ENCODE results near the gene PSMD6. TPM values are rescaled to one million over a fixed set of nuclear protein-coding genes. Genes with fewer than 3 reads are reported as not detected.

Gene PSMD6
- total and polyA plus RNA-seq, 9 of the 15 experiments (the other 6 are each of a cell fraction or from before 2014, with no cell fraction given), result 78.2 to 133 (median 113) TPM

DNA sequence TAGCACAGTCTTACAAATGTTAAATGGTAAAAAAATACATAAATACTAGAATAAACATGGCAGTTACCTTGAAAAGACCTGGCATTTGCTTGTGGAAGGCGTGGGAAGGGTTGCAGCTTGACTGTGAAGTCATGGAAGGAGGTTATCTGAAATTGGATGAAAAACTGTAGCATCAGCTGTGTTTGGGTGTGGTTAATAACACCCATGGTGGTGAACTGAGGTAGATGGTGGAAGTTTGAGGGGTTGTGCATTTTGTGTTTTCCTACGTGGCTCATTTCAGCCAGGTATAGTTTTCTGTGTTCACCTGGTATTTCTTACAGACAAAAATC is 46.5 kb downstream of the PSMD6 start:
- Histone ChIP-seq H3K27me3 (ENCODE audit: control insufficient read depth in 2 of 2, insufficient read depth in 2 of 2, low read length in 2 of 2) (no peaks in the 10 kb centered on the region), H3K9me1 (ENCODE audit: control insufficient read depth, insufficient read depth, low read length) (no peaks in the 10 kb centered on the region), H3K9ac (ENCODE audit: insufficient read depth in 1 of 2, low read depth in 2 of 2, low read length in 2 of 2) (no peak overlapping the region), H3K4me2 (ENCODE audit: insufficient read depth, low read length) (no peak overlapping the region), H3K9me3 (replicated peaks; ENCODE audit: control insufficient read depth, insufficient read depth, low read depth, low read length) (no peaks in the 10 kb centered on the region), H3K4me1 (replicated peaks in 1 of 2; ENCODE audit: control insufficient read depth in 2 of 2, insufficient read depth in 2 of 2, low read length in 2 of 2) (no peaks in the 10 kb centered on the region; a peak in 1 of 5 replicates), H3K79me2 (ENCODE audit: control insufficient read depth, insufficient read depth, low read length) (peaks cover 19% of the 10 kb centered on the region; the same call in 2 of the 3 replicates), H3K27ac (ENCODE audit: extremely low read depth, low read depth, low read length) (no peak overlapping the region), H3K4me3 (no peak overlapping the region), H4K20me1 (replicated peaks; ENCODE audit: control insufficient read depth, insufficient read depth, low read length) (no peaks in the 10 kb centered on the region), H2AFZ (ENCODE audit: low read depth, low read length) (no peak overlapping the region), H3K36me3 (ENCODE audit: control insufficient read depth, insufficient read depth, low read length) (peaks cover 25% of the 10 kb centered on the region)
- ATAC-seq (no peak), DNase-seq (ENCODE audit: extremely low read depth in 1 of 4, low spot score in 3 of 4) (no peak), FAIRE-seq (no peak)
- BruUV-seq (replicated peaks), result no TSS peak
- 100% methylated on average over 2 of the region's 2 CpGs for WGBS (ENCODE audit: insufficient coverage, low coverage, missing lambda C conversion rate)
- ChIA-PET POLR2A (interaction anchor here (2.1 kb wide), 1 partner anchor 9 kb away, joined by 7 read pairs; no protein-coding TSS in a partner anchor), CTCF (ENCODE audit: low intra/inter-chr PET ratio) (no interaction called here)
- in situ Hi-C loops (cut with MboI), result no loop called here
- intact Hi-C loops (cut with micrococcal nuclease), result no loop called here
- TF ChIP-seq ZNF232 (CRISPR knock-in tag; IDR thresholded peaks at IDR 0.05) (no peak), STAT5A (IDR thresholded peaks at IDR 0.05; ENCODE audit: borderline replicate concordance, low read length) (no peak), CHD2 (IDR thresholded peaks at IDR 0.05; ENCODE audit: low read depth, low read length) (no peak), ZNF316 (IDR thresholded peaks at IDR 0.05) (no peak), PML (IDR thresholded peaks at IDR 0.05; ENCODE audit: low read length) (no peak), ZNF212 (CRISPR knock-in tag; IDR thresholded peaks at IDR 0.05) (no peak), TCFL5 (CRISPR knock-in tag; conservative IDR thresholded peaks at IDR 0.05) (no peak), GABPA (tag; conservative IDR thresholded peaks at IDR 0.05; ENCODE audit: low read depth) (no peak), CTBP1 (IDR thresholded peaks at IDR 0.05; ENCODE audit: borderline replicate concordance) (no peak), LEF1 (IDR thresholded peaks at IDR 0.05) (no peak), PHF20 (IDR thresholded peaks at IDR 0.05; ENCODE audit: partially characterized antibody) (no peak), ZNF175 (CRISPR knock-in tag; IDR thresholded peaks at IDR 0.05; ENCODE audit: low read depth) (no peak)
- TF ChIP-seq, protein P1, sequence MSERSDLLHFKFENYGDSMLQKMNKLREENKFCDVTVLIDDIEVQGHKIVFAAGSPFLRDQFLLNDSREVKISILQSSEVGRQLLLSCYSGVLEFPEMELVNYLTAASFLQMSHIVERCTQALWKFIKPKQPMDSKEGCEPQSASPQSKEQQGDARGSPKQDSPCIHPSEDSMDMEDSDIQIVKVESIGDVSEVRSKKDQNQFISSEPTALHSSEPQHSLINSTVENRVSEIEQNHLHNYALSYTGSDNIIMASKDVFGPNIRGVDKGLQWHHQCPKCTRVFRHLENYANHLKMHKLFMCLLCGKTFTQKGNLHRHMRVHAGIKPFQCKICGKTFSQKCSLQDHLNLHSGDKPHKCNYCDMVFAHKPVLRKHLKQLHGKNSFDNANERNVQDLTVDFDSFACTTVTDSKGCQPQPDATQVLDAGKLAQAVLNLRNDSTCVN (CRISPR knock-in tag; IDR thresholded peaks at IDR 0.05), result no peak
- TF ChIP-seq, protein P2, sequence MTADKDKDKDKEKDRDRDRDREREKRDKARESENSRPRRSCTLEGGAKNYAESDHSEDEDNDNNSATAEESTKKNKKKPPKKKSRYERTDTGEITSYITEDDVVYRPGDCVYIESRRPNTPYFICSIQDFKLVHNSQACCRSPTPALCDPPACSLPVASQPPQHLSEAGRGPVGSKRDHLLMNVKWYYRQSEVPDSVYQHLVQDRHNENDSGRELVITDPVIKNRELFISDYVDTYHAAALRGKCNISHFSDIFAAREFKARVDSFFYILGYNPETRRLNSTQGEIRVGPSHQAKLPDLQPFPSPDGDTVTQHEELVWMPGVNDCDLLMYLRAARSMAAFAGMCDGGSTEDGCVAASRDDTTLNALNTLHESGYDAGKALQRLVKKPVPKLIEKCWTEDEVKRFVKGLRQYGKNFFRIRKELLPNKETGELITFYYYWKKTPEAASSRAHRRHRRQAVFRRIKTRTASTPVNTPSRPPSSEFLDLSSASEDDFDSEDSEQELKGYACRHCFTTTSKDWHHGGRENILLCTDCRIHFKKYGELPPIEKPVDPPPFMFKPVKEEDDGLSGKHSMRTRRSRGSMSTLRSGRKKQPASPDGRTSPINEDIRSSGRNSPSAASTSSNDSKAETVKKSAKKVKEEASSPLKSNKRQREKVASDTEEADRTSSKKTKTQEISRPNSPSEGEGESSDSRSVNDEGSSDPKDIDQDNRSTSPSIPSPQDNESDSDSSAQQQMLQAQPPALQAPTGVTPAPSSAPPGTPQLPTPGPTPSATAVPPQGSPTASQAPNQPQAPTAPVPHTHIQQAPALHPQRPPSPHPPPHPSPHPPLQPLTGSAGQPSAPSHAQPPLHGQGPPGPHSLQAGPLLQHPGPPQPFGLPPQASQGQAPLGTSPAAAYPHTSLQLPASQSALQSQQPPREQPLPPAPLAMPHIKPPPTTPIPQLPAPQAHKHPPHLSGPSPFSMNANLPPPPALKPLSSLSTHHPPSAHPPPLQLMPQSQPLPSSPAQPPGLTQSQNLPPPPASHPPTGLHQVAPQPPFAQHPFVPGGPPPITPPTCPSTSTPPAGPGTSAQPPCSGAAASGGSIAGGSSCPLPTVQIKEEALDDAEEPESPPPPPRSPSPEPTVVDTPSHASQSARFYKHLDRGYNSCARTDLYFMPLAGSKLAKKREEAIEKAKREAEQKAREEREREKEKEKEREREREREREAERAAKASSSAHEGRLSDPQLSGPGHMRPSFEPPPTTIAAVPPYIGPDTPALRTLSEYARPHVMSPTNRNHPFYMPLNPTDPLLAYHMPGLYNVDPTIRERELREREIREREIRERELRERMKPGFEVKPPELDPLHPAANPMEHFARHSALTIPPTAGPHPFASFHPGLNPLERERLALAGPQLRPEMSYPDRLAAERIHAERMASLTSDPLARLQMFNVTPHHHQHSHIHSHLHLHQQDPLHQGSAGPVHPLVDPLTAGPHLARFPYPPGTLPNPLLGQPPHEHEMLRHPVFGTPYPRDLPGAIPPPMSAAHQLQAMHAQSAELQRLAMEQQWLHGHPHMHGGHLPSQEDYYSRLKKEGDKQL (CRISPR knock-in tag; IDR thresholded peaks at IDR 0.05; ENCODE audit: borderline replicate concordance), result no peak
- TF ChIP-seq, protein P3, sequence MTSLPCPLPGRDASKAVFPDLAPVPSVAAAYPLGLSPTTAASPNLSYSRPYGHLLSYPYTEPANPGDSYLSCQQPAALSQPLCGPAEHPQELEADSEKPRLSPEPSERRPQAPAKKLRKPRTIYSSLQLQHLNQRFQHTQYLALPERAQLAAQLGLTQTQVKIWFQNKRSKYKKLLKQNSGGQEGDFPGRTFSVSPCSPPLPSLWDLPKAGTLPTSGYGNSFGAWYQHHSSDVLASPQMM (CRISPR knock-in tag; IDR thresholded peaks at IDR 0.05), result no peak

All from K562 (cell line).